ENCODE results near the gene NUCB2.
A peak's percentile ranks its signal among the peaks of the same experiment; 100 is the strongest.
"Not testable (repeated sequence)": the region's sequence is repeated elsewhere in the genome, so short reads cannot be mapped to it uniquely, and the experiment has no call there.

Gene NUCB2

DNA sequence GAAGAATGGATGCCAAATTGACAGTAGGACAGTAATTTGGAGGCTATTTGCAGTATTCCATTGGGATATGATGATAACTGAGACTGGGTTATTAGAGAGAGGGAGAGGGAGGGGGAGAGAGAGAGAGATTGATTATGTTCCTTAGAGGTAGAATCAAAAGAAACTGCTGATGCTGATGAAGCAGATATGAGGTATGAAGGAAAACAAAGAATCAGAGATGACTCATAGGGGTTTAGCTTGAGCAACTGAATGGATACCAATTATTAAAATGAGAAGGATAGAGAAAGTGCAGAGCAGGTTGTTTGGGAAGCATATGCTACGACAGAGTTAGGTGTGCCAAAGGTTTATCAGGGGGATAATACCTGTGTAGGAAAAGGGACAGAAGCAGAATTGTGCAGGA, 12.8 kb upstream of the NUCB2 start:
- H3K27ac ChIP-seq (ENCODE audit: low read length) = no peak overlapping the region
- H3K36me3 ChIP-seq (replicated peaks; ENCODE audit: low read depth, low read length) = no peaks in the 10 kb centered on the region
- no peaks in the 10 kb centered on the region for H4K20me1 ChIP-seq (ENCODE audit: insufficient read depth, low read length)
- no peak overlapping the region for H3K4me3 ChIP-seq (ENCODE audit: low read length)
- no peaks in the 10 kb centered on the region for H3K79me2 ChIP-seq (ENCODE audit: low read length)
- H2AFZ ChIP-seq (ENCODE audit: low read depth, low read length) = no peak overlapping the region
- peaks cover 44% of the 10 kb centered on the region for H3K27me3 ChIP-seq (ENCODE audit: low read depth, low read length)
- no peak overlapping the region for H3K9ac ChIP-seq (ENCODE audit: low read length)
- no peak overlapping the region for H3K4me2 ChIP-seq (ENCODE audit: low read length)
- TF ChIP-seq, protein P1, sequence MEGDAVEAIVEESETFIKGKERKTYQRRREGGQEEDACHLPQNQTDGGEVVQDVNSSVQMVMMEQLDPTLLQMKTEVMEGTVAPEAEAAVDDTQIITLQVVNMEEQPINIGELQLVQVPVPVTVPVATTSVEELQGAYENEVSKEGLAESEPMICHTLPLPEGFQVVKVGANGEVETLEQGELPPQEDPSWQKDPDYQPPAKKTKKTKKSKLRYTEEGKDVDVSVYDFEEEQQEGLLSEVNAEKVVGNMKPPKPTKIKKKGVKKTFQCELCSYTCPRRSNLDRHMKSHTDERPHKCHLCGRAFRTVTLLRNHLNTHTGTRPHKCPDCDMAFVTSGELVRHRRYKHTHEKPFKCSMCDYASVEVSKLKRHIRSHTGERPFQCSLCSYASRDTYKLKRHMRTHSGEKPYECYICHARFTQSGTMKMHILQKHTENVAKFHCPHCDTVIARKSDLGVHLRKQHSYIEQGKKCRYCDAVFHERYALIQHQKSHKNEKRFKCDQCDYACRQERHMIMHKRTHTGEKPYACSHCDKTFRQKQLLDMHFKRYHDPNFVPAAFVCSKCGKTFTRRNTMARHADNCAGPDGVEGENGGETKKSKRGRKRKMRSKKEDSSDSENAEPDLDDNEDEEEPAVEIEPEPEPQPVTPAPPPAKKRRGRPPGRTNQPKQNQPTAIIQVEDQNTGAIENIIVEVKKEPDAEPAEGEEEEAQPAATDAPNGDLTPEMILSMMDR (IDR thresholded peaks at IDR 0.05; ENCODE audit: low read depth, low read length) = no peak
- TF ChIP-seq EZH2phosphoT487 (IDR thresholded peaks at IDR 0.05; ENCODE audit: low read depth) = no peak
- no peaks in the 10 kb centered on the region for H3K9me3 ChIP-seq (ENCODE audit: insufficient read depth, low read length)
- H3K4me1 ChIP-seq (ENCODE audit: low read length) = no peaks in the 10 kb centered on the region

DNA sequence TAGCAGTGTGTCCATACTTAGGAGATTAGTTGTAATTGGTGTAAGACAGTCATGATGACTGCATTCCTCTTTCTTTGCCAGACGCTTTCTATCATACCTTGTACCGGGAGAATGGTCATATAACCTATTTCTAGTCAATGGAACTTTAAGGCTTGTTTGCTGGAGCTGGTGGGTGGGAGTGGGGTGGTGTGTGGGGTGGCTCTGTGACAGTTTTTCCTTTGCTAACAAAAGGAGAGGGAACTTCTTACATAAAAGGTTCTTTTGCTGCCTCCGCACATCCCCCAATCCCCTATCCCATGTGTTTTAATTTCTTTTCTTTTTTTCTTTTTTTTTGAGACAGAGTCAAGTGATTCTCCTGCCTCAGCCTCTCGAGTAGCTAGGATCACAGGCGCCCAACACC, 9.8 kb upstream of the NUCB2 start:
- Histone ChIP-seq H3K27ac (ENCODE audit: low read length) (no peak overlapping the region), H3K27me3 (ENCODE audit: low read depth, low read length) (peaks cover 49% of the 10 kb centered on the region), H3K4me3 (ENCODE audit: low read length) (no peak overlapping the region), H3K36me3 (replicated peaks; ENCODE audit: low read depth, low read length) (no peaks in the 10 kb centered on the region), H3K9ac (ENCODE audit: low read length) (no peak overlapping the region), H2AFZ (ENCODE audit: low read depth, low read length) (no peak overlapping the region), H4K20me1 (ENCODE audit: insufficient read depth, low read length) (no peaks in the 10 kb centered on the region), H3K9me3 (ENCODE audit: insufficient read depth, low read length) (no peaks in the 10 kb centered on the region), H3K4me1 (ENCODE audit: low read length) (no peaks in the 10 kb centered on the region), H3K4me2 (ENCODE audit: low read length) (no peak overlapping the region), H3K79me2 (ENCODE audit: low read length) (no peaks in the 10 kb centered on the region)
- TF ChIP-seq, protein P1 (IDR thresholded peaks at IDR 0.05; ENCODE audit: low read depth, low read length) = no peak
- no peak for TF ChIP-seq EZH2phosphoT487 (IDR thresholded peaks at IDR 0.05; ENCODE audit: low read depth)

DNA sequence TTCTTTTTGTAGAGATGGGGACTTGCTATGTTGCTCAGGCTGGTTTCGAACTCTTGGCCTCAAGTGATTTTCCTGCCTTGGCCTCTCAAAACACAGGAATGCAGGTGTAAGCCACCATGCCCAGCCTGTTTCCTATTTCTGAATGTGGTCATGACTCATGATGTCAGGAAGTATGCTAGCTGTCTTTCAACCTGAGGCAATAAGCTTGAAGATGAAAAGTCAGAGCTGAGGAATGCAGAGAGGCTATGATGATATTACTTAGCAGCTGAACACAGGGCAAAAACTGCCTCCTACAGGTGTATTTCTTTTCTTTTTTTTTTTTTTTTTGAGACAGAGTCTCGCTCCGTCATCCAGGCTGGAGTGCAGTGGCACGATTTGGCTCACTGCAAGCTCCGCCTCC, 9.0 kb upstream of the NUCB2 start:
- no peaks in the 10 kb centered on the region for H3K79me2 ChIP-seq (ENCODE audit: low read length)
- H3K27ac ChIP-seq (ENCODE audit: low read length) = no peak overlapping the region
- H3K4me1 ChIP-seq (ENCODE audit: low read length) = no peaks in the 10 kb centered on the region
- H3K9ac ChIP-seq (ENCODE audit: low read length) = no peak overlapping the region
- no peaks in the 10 kb centered on the region for H3K36me3 ChIP-seq (replicated peaks; ENCODE audit: low read depth, low read length)
- TF ChIP-seq, protein P1 (IDR thresholded peaks at IDR 0.05; ENCODE audit: low read depth, low read length) = no peak
- no peak for TF ChIP-seq EZH2phosphoT487 (IDR thresholded peaks at IDR 0.05; ENCODE audit: low read depth)
- H3K27me3 ChIP-seq (ENCODE audit: low read depth, low read length) = peaks cover 49% of the 10 kb centered on the region
- no peak overlapping the region for H3K4me3 ChIP-seq (ENCODE audit: low read length)
- H4K20me1 ChIP-seq (ENCODE audit: insufficient read depth, low read length) = no peaks in the 10 kb centered on the region
- H2AFZ ChIP-seq (ENCODE audit: low read depth, low read length) = no peak overlapping the region
- H3K4me2 ChIP-seq (ENCODE audit: low read length) = no peak overlapping the region
- no peaks in the 10 kb centered on the region for H3K9me3 ChIP-seq (ENCODE audit: insufficient read depth, low read length)

DNA sequence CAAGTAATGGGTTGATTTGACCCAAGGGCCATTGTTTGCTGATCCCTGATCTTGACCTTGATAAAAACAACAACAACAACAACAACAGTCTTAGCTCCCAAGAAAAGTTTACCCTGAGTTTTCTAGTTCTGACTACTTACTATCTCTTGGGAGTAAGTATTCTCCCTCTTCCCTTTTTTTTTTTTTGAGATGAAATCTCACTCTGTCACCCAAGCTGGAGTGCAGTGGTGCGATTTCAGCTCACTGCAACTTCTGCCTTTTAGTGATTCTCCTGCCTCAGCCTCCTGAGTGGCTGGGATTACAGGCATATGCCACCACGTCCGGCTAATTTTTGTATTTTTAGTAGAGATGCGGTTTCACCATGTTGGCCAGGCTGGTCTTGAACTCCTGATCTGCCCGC, 8.0 kb upstream of the NUCB2 start:
- Histone ChIP-seq H3K4me2 (ENCODE audit: low read length) (peak overlapping the region; percentile 54; the same call in 1 of the 2 replicates), H3K27me3 (ENCODE audit: low read depth, low read length) (peaks cover 52% of the 10 kb centered on the region), H3K4me3 (ENCODE audit: low read length) (0 out of 2 replicates have a peak overlapping the region, but pooled peaks have one; percentile 48)
- H3K36me3 ChIP-seq (replicated peaks; ENCODE audit: low read depth, low read length); H4K20me1 ChIP-seq (ENCODE audit: insufficient read depth, low read length); H3K79me2 ChIP-seq (ENCODE audit: low read length); H3K27ac ChIP-seq (ENCODE audit: low read length); H3K9me3 ChIP-seq (ENCODE audit: insufficient read depth, low read length); H3K4me1 ChIP-seq (ENCODE audit: low read length); H2AFZ ChIP-seq (ENCODE audit: low read depth, low read length); H3K9ac ChIP-seq (ENCODE audit: low read length): not testable (repeated sequence)

DNA sequence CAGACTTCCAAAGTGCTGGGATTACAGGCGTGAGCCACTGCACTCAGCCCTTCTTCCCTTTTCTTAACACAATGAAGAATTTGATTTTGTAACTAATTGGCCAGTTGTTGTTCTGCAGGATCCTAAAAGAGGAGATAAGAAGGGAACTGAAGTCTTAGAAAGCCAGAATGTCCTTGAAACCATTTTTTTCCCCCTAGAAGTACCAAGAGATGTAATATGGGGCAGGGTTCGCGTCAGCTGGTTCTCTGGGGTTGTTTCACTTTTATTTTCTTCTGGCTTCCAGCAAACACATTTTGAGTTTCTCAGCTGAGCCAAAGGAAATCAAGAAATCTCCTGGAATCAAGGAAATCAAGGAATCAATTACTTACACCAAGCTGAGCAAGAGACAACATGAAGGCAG, 7.6 kb upstream of the NUCB2 start:
- Histone ChIP-seq H3K9me3 (ENCODE audit: insufficient read depth, low read length) (no peaks in the 10 kb centered on the region), H3K9ac (ENCODE audit: low read length) (no peak overlapping the region), H3K4me3 (ENCODE audit: low read length) (peak overlapping the region; percentile 48; the same call in 1 of the 2 replicates), H3K27me3 (ENCODE audit: low read depth, low read length) (peaks cover 52% of the 10 kb centered on the region), H2AFZ (ENCODE audit: low read depth, low read length) (0 out of 2 replicates have a peak overlapping the region, but pooled peaks have one; percentile 65), H3K4me2 (ENCODE audit: low read length) (peak overlapping the region; percentile 54), H3K79me2 (ENCODE audit: low read length) (no peaks in the 10 kb centered on the region), H3K4me1 (ENCODE audit: low read length) (no peaks in the 10 kb centered on the region), H3K36me3 (replicated peaks; ENCODE audit: low read depth, low read length) (no peaks in the 10 kb centered on the region), H3K27ac (ENCODE audit: low read length) (no peak overlapping the region), H4K20me1 (ENCODE audit: insufficient read depth, low read length) (no peaks in the 10 kb centered on the region)
- TF ChIP-seq EZH2phosphoT487 (IDR thresholded peaks at IDR 0.05; ENCODE audit: low read depth) = no peak
- TF ChIP-seq, protein P1 (IDR thresholded peaks at IDR 0.05; ENCODE audit: low read depth, low read length) = no peak

Measured in OCI-LY3 (cell line).